Measurements from ENCODE around the gene CD69.
A peak's percentile ranks its signal among the peaks of the same experiment; 100 is the strongest.

The CD69 gene

DNA sequence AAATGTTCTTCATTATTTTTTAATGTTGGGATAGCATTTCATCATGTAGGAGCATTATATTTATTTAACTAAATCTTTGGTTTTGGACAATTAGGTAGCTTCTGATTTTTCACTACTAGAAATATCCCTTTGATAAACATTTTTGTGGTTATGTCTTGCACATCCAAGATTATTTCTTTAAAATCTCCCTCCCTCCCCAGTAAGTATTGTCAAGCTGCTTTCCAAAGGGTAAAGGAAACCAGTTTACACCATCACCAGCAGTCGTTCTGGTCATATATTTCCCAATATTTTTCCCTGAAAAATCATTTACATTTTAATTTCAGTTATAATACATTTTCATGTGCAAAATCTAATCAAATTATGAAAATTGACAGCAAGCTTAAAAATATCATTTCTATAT is 11.1 kb downstream of the CD69 start:
- no peak overlapping the region for H3K4me3 ChIP-seq (ENCODE audit: low read length)
- H3K9me2 ChIP-seq (replicated peaks; ENCODE audit: control insufficient read depth, low read length), result no peaks in the 10 kb centered on the region
- H3K4me2 ChIP-seq (ENCODE audit: low read length), result no peak overlapping the region
- no peak overlapping the region for H3K27ac ChIP-seq (ENCODE audit: low read depth, low read length)
- H3K9me3 ChIP-seq (ENCODE audit: control insufficient read depth, insufficient read depth, low read length), result no peaks in the 10 kb centered on the region
- H3K79me2 ChIP-seq (ENCODE audit: control insufficient read depth, low read length), result no peaks in the 10 kb centered on the region
- TF ChIP-seq EZH2phosphoT487 (IDR thresholded peaks at IDR 0.05; ENCODE audit: borderline replicate concordance, low read length), result no peak
- TF ChIP-seq, protein P1, sequence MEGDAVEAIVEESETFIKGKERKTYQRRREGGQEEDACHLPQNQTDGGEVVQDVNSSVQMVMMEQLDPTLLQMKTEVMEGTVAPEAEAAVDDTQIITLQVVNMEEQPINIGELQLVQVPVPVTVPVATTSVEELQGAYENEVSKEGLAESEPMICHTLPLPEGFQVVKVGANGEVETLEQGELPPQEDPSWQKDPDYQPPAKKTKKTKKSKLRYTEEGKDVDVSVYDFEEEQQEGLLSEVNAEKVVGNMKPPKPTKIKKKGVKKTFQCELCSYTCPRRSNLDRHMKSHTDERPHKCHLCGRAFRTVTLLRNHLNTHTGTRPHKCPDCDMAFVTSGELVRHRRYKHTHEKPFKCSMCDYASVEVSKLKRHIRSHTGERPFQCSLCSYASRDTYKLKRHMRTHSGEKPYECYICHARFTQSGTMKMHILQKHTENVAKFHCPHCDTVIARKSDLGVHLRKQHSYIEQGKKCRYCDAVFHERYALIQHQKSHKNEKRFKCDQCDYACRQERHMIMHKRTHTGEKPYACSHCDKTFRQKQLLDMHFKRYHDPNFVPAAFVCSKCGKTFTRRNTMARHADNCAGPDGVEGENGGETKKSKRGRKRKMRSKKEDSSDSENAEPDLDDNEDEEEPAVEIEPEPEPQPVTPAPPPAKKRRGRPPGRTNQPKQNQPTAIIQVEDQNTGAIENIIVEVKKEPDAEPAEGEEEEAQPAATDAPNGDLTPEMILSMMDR (IDR thresholded peaks at IDR 0.05; ENCODE audit: low read depth, low read length, poor library complexity, severe bottlenecking), result no peak
- peaks cover 34% of the 10 kb centered on the region for H3K27me3 ChIP-seq (ENCODE audit: control insufficient read depth, low read length)
- no peaks in the 10 kb centered on the region for H3K36me3 ChIP-seq (ENCODE audit: control insufficient read depth, low read length)
- no peaks in the 10 kb centered on the region for H4K20me1 ChIP-seq (ENCODE audit: control insufficient read depth, insufficient read depth, low read depth, low read length)
- H3F3A ChIP-seq (ENCODE audit: control insufficient read depth, insufficient read depth), result peaks cover 13% of the 10 kb centered on the region; the same call in 1 of the 2 replicates
- peaks cover 12% of the 10 kb centered on the region for H3K4me1 ChIP-seq (ENCODE audit: control insufficient read depth, low read length)

DNA sequence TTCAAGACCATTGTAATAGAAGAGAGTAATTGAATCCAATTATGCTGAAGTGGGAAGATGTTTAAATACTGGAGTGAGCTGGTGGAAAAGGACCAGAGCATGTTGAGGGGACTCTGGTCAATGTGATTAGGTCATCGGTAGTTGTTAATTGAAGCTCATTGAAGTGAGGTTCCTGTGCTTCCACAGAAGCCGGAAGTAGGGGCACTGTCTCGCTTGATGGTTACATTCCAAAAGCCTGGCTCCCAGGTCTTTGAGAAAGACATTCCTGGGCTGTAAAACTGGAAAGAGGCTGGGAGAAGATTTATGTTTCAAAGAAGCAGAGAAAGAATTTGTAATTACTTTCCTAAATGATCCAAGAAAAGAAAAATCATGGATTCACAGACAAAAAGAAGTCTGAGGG is 15.5 kb downstream of the CD69 start:
- H3F3A ChIP-seq (ENCODE audit: control insufficient read depth, insufficient read depth), result peaks cover 17% of the 10 kb centered on the region; the same call in 1 of the 2 replicates
- TF ChIP-seq EZH2phosphoT487 (IDR thresholded peaks at IDR 0.05; ENCODE audit: borderline replicate concordance, low read length), result no peak
- TF ChIP-seq, protein P1 (IDR thresholded peaks at IDR 0.05; ENCODE audit: low read depth, low read length, poor library complexity, severe bottlenecking), result no peak
- H3K4me3 ChIP-seq (ENCODE audit: low read length), result no peak overlapping the region
- no peak overlapping the region for H3K27ac ChIP-seq (ENCODE audit: low read depth, low read length)
- H3K9me3 ChIP-seq (ENCODE audit: control insufficient read depth, insufficient read depth, low read length), result no peaks in the 10 kb centered on the region
- no peaks in the 10 kb centered on the region for H3K79me2 ChIP-seq (ENCODE audit: control insufficient read depth, low read length)
- H3K27me3 ChIP-seq (ENCODE audit: control insufficient read depth, low read length), result peaks cover 9% of the 10 kb centered on the region
- H3K36me3 ChIP-seq (ENCODE audit: control insufficient read depth, low read length), result no peaks in the 10 kb centered on the region
- H3K4me1 ChIP-seq (ENCODE audit: control insufficient read depth, low read length), result peaks cover 41% of the 10 kb centered on the region
- peak overlapping the region; percentile 34; the same call in 1 of the 2 replicates for H3K4me2 ChIP-seq (ENCODE audit: low read length)
- no peaks in the 10 kb centered on the region for H4K20me1 ChIP-seq (ENCODE audit: control insufficient read depth, insufficient read depth, low read depth, low read length)
- no peaks in the 10 kb centered on the region for H3K9me2 ChIP-seq (replicated peaks; ENCODE audit: control insufficient read depth, low read length)

DNA sequence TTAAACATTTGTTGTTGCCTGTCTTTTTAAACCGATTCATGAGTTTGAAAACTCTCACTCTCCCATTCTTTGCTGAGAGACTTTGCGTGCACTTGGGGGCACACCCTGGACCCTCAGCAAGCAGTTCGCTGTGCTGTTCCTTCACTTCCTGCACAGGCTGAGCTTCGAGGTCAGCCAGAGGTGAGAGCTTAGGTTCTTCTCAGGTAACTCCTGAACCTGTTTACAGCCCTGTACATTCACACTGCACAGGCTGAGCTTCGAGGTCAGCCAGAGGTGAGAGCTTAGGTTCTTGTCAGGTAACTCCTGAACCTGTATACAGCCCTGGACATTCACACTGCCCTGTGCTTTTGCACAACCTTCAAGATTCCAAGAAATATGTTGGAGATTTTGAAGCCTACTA is 18.0 kb downstream of the CD69 start:
- TF ChIP-seq EZH2phosphoT487 (IDR thresholded peaks at IDR 0.05; ENCODE audit: borderline replicate concordance, low read length), result no peak
- TF ChIP-seq, protein P1 (IDR thresholded peaks at IDR 0.05; ENCODE audit: low read depth, low read length, poor library complexity, severe bottlenecking), result no peak
- peaks cover 56% of the 10 kb centered on the region for H3K4me1 ChIP-seq (ENCODE audit: control insufficient read depth, low read length)

More for the DNA sequence above, 18.0 kb downstream of the CD69 start:
- Histone ChIP-seq H3K27ac (ENCODE audit: low read depth, low read length) (no peak overlapping the region), H3K9me2 (replicated peaks; ENCODE audit: control insufficient read depth, low read length) (no peaks in the 10 kb centered on the region), H3K4me3 (ENCODE audit: low read length) (peak overlapping the region; percentile 18), H3K79me2 (ENCODE audit: control insufficient read depth, low read length) (no peaks in the 10 kb centered on the region), H3F3A (ENCODE audit: control insufficient read depth, insufficient read depth) (peaks cover 20% of the 10 kb centered on the region), H3K9me3 (ENCODE audit: control insufficient read depth, insufficient read depth, low read length) (no peaks in the 10 kb centered on the region), H3K27me3 (ENCODE audit: control insufficient read depth, low read length) (0 out of 2 replicates have a peak, but pooled peaks cover 3% of the 10 kb centered on the region), H3K4me2 (ENCODE audit: low read length) (peak overlapping the region; percentile 72), H3K36me3 (ENCODE audit: control insufficient read depth, low read length) (no peaks in the 10 kb centered on the region), H4K20me1 (ENCODE audit: control insufficient read depth, insufficient read depth, low read depth, low read length) (no peaks in the 10 kb centered on the region)

All from DOHH2 (cell line).